K562 (cell line): ENCODE measurements around the gene RXFP1. TPM values are rescaled to one million over a fixed set of nuclear protein-coding genes. Genes with fewer than 3 reads are reported as not detected.

Experiments used
- BCL6 ChIP-seq: fragments of 250-450 bp; sonication (Bioruptor Pico); IDR thresholded peaks from 2 replicates; pipeline ENCODE4 v1.4.0; 2020
- CTBP1 ChIP-seq: fragments of 450-650 bp; IDR thresholded peaks from 2 replicates; pipeline ENCODE4 v1.6.1; 2016; ENCODE audit warnings: borderline replicate concordance
- FOXK2 ChIP-seq, 2 experiments: fragments of 450-650 bp; IDR thresholded peaks in 1 of 2; conservative IDR thresholded peaks in 1 of 2; 2 replicates each; pipeline ENCODE4 v1.6.1; 2016; ENCODE audit warnings: low read depth in 2 of 2, mild to moderate bottlenecking in 1 of 2
- FOXO4 ChIP-seq: fragments of 450-650 bp; formaldehyde crosslinking; IDR thresholded peaks from 2 replicates; pipeline ENCODE4 v1.4.0; 2020; ENCODE audit warnings: mild to moderate bottlenecking, moderate library complexity
- ILK ChIP-seq: fragments of 450-650 bp; IDR thresholded peaks from 2 replicates; pipeline ENCODE4 v1.6.1; 2016; ENCODE audit warnings: missing genetic modification characterization, low read depth, mild to moderate bottlenecking, missing compliant biosample characterization, moderate library complexity, borderline replicate concordance
- KLF1 ChIP-seq: fragments of 450-650 bp; IDR thresholded peaks from 2 replicates; pipeline ENCODE4 v1.6.1; 2016; ENCODE audit warnings: missing genetic modification characterization, missing compliant biosample characterization
- NR3C1 ChIP-seq: sonication (generic); formaldehyde crosslinking; IDR thresholded peaks from 2 replicates; pipeline ENCODE4 v1.8.1; 2022; ENCODE audit warnings: missing genetic modification reagents
- SRF ChIP-seq, 2 experiments: fragments of 250-450, 450-650 bp in 1 of 2; sonication (Bioruptor Pico) in 1 of 2; sonication (generic) in 1 of 2; formaldehyde crosslinking; IDR thresholded peaks; 2 replicates each; pipeline versions ENCODE4 v1.5.0 to v1.5.1; 2020 to 2022; ENCODE audit warnings: mild to moderate bottlenecking in 1 of 2, missing genetic modification reagents in 1 of 2
- TSC22D4 ChIP-seq: fragments of 450-650 bp; IDR thresholded peaks from 2 replicates; pipeline ENCODE4 v1.6.1; 2016; ENCODE audit warnings: missing genetic modification characterization, missing biosample characterization, control low read depth
- U2AF2 ChIP-seq: fragments of 200-400 bp; formaldehyde crosslinking; optimal IDR thresholded peaks from 2 replicates; pipeline ENCODE3; 2017; ENCODE audit warnings: low read depth, mild to moderate bottlenecking, low read length
- ZNF436 ChIP-seq: fragments of 250-450, 450-650 bp; sonication (Bioruptor Pico); formaldehyde crosslinking; IDR thresholded peaks from 2 replicates; pipeline ENCODE4 v1.7.0; 2020; ENCODE audit warnings: mild to moderate bottlenecking
- ZNF507 ChIP-seq: conservative IDR thresholded peaks from 2 replicates; pipeline ENCODE4 v1.6.1; 2017; ENCODE audit warnings: missing genetic modification characterization, missing compliant biosample characterization
- ZNF609 ChIP-seq: sonication (generic); formaldehyde crosslinking; IDR thresholded peaks from 2 replicates; pipeline ENCODE4 v1.8.1; 2023; ENCODE audit warnings: missing genetic modification reagents, mild to moderate bottlenecking, borderline replicate concordance
- polyA plus RNA-seq, 8 experiments: library from polyadenylated mRNA; depleted of rRNA in 4 of 8; stranded (reverse) in 5 of 8; unstranded in 3 of 8; fragments of >200 nt; fragmentation: Nextera tagmentation in 2 of 8; fragmentation: Illumina TruSeq in 1 of 8; extraction: Ambion mirVana in 2 of 8; extraction: Trizol in 1 of 8; gene quantifications; 2 replicates each; pipeline versions ENCODE4 v1.2.1 to v1.2.3, GENCODE V29; 2011 to 2014; ENCODE audit warnings: inconsistent platforms in 1 of 8, missing spikeins in 1 of 8
- total RNA-seq, 7 experiments: library from RNA; depleted of rRNA in 6 of 7; stranded (reverse); fragments of >200 nt in 6 of 7; fragmentation: Illumina TruSeq in 2 of 7; extraction: Trizol in 2 of 7; gene quantifications; 2 replicates each; pipeline versions ENCODE4 v1.2.1 to v1.2.3, GENCODE V29; 2011 to 2021; ENCODE audit warnings: low replicate concordance in 1 of 7
- TF ChIP-seq, protein P1 (sequence below): fragments of 450-650 bp; formaldehyde crosslinking; IDR thresholded peaks from 2 replicates; pipeline ENCODE4 v1.4.0; 2022; ENCODE audit warnings: missing genetic modification characterization
- TF ChIP-seq, protein P2 (sequence below): conservative IDR thresholded peaks from 2 replicates; pipeline ENCODE4 v1.6.1; 2011; ENCODE audit warnings: low read depth, mild to moderate bottlenecking, low read length; ENCODE audit not compliant: control insufficient read depth
- TF ChIP-seq, protein P3 (sequence below): fragments of 450-650 bp; formaldehyde crosslinking; conservative IDR thresholded peaks from 2 replicates; pipeline ENCODE4 v1.4.0; 2022; ENCODE audit warnings: mild to moderate bottlenecking, missing genetic modification characterization

Gene RXFP1
- total and polyA plus RNA-seq, 9 of the 15 experiments (the other 6 are each of a cell fraction or from before 2014, with no cell fraction given), result 0.03 to 0.06 (median 0.04) TPM; not detected in 6

DNA sequence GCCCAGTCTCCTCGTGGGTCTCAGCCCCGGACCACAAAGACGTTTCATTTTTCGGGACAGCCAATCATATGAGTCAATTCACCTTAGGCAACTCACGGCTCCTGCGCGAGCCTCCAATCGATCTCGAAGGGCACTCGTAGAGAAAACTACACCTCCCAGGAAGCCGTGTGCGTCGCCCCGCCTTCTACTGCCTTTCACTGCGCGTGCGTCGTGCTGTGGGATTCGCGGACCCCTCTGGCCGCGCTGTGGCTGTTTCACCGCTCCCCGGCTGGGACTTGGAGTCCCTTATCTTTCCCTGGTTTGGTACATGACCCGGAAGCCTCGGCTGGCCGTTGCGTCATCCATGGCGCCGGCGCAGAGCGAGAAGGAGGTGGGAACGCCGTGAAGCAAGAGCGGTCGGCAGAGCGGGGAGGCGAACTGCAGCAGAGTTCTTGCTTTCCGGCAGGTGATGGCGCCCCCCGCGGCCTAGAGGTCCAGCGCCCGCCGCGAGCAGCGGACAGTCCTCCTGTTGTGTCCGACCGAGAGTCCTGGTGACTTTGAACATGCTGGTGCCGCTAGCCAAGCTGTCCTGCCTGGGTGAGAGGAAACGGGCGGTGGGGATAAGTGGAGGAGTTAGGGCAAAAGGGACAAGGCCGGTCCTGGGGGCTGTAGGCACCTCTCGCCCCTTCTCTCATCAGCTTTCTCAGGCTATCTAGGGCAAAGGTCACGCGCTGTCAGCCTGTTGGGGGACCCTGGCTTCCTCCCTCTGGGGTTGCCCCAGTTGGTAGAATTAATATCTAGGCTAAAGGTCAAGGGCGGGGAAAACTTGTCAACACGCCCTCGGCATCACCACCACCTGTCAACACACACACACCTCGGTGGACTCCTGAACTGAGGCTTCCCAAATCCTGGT is 150.5 kb downstream of the RXFP1 start, which contains the start of gene ETFDH (continued):
- TF ChIP-seq, protein P1, sequence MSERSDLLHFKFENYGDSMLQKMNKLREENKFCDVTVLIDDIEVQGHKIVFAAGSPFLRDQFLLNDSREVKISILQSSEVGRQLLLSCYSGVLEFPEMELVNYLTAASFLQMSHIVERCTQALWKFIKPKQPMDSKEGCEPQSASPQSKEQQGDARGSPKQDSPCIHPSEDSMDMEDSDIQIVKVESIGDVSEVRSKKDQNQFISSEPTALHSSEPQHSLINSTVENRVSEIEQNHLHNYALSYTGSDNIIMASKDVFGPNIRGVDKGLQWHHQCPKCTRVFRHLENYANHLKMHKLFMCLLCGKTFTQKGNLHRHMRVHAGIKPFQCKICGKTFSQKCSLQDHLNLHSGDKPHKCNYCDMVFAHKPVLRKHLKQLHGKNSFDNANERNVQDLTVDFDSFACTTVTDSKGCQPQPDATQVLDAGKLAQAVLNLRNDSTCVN (CRISPR knock-in tag), result 0 out of 2 replicates have a peak, but pooled peaks have one; percentile 25
- TF ChIP-seq FOXO4 (no peak), ZNF609 (CRISPR knock-in tag) (no peak), KLF1 (tag) (no peak), NR3C1 (CRISPR knock-in tag) (no peak), U2AF2 (no peak), ZNF436 (no peak), FOXK2 (conservative IDR thresholded peaks at IDR 0.05 in 1 of 2, IDR thresholded peaks at IDR 0.05 in 1 of 2; ENCODE audit: low read depth in 2 of 2) (peak; percentile 86 to 92), SRF (CRISPR knock-in tag; IDR thresholded peaks at IDR 0.05) (peak in 1 of 2 experiments; percentile 80; a peak in 1 of 4 replicates), CTBP1 (peak; percentile 77; the same call in 1 of the 2 replicates), ZNF507 (tag) (no peak), TSC22D4 (no peak), ILK (tag) (no peak), BCL6 (CRISPR knock-in tag) (no peak)
- TF ChIP-seq, protein P2, sequence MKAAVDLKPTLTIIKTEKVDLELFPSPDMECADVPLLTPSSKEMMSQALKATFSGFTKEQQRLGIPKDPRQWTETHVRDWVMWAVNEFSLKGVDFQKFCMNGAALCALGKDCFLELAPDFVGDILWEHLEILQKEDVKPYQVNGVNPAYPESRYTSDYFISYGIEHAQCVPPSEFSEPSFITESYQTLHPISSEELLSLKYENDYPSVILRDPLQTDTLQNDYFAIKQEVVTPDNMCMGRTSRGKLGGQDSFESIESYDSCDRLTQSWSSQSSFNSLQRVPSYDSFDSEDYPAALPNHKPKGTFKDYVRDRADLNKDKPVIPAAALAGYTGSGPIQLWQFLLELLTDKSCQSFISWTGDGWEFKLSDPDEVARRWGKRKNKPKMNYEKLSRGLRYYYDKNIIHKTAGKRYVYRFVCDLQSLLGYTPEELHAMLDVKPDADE, result peak; percentile 94; the same call in 1 of the 2 replicates
- TF ChIP-seq, protein P3, sequence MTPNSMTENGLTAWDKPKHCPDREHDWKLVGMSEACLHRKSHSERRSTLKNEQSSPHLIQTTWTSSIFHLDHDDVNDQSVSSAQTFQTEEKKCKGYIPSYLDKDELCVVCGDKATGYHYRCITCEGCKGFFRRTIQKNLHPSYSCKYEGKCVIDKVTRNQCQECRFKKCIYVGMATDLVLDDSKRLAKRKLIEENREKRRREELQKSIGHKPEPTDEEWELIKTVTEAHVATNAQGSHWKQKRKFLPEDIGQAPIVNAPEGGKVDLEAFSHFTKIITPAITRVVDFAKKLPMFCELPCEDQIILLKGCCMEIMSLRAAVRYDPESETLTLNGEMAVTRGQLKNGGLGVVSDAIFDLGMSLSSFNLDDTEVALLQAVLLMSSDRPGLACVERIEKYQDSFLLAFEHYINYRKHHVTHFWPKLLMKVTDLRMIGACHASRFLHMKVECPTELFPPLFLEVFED (CRISPR knock-in tag), result 0 out of 2 replicates have a peak, but pooled peaks have one; percentile 63
